ENCODE results near the gene CLEC4D.
"Not testable (repeated sequence)": the region's sequence is repeated elsewhere in the genome, so short reads cannot be mapped to it uniquely, and the experiment has no call there.

CLEC4D gene

GRCh38 chr12:8513256-8513655, at the start of gene CLEC4D:
Gene CLEC4D, plus strand, starts transcription at chr12:8513503. Its CDS starts 230 bp downstream, at chr12:8513733.
- no peak for DNase-seq

GRCh38 chr12:8465301-8465996, 47.9 kb upstream of the CLEC4D start:
- no peak for DNase-seq

- no peak for DNase-seq
Measured at GRCh38 chr12:8466241-8466640, 47.1 kb upstream of the CLEC4D start.

- DNase-seq, result no peak
Measured at GRCh38 chr12:8471090-8471489, 42.2 kb upstream of the CLEC4D start.

DNA sequence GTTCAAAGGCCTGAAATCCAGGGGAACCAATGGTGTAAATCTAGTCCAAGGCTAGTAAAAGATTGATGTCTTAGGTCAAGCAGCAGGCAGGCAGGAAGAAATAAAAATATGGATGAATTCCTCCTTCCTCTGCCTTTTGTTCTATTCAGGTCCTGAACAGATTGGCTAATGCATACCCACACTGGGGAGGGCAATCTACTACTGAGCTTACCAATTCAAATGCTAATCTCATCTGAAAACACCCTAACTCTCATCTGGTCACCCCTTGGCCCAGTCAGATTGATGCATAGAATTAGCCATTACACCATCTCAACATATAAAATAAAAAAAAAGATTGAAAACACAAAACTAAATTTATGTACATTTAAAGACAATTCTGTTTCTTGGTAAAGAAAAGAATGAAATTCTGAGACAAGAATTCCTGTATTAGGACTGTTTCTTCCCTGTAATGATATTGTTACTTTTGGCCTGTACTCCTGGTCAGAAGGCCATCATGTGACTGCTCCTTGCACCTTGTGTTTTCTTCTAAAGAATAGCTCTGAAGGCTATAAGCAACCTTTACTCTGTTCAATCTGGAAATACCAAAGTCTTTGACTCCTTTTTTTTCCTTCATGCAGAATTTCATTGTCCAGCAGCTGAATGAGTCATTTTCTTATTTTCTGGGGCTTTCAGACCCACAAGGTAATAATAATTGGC, 37.6 kb upstream of the CLEC4D start:
- DNase-seq, result no peak

DNA sequence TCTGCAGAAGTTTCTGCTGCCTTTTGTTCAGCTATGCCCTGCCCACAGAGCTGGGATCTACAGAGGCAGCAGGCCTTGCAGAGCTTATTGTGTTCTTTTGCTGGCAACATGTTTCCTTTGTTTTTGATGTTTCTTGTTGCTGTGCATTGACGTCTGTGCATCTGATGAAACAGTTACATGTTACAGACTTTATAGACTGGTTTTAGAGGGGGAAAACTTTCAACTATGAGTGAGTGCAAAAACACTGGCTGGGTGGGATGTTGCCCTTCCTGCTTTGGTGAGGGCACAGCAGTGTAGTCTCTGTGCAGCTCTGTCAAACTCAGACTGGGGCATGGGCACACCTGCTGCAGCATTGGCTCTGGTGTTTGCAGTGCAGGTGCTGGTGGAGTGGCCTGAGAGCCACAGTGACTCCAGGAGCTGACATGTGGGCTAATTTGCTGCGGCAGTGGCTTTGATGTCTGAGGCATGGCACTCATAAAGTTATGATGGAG, 30.7 kb upstream of the CLEC4D start:
- DNase-seq, result no peak

- DNase-seq, result no peak
Measured at GRCh38 chr12:8483079-8483478, 30.2 kb upstream of the CLEC4D start.

- no peak for DNase-seq
Measured at GRCh38 chr12:8491646-8492530, 21.4 kb upstream of the CLEC4D start.

GRCh38 chr12:8493084-8493483, 20.2 kb upstream of the CLEC4D start:
- DNase-seq, result no peak

GRCh38 chr12:8495671-8496070, 17.6 kb upstream of the CLEC4D start:
- DNase-seq, result not testable (repeated sequence)

DNA sequence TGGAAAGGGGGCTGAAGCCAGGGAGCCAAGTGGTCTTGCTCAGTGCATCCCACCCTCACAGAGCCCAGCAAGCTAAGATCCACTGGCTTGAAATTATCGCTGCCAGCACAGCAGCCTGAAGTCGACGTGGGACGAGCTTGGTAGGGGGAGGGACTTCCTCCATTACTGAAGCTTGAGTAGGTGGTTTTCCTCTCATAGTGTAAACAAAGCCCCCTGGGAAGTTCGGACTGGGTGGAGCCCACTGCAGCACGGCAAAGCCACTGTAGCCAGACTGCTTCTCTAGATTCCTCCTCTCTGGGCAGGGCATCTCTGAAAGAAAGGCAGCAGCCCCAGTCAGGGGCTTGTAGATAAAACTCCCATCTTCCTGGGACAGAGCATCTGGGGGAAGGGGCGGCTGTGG, 17.2 kb upstream of the CLEC4D start:
- DNase-seq, result not testable (repeated sequence)

- no peak for DNase-seq
Measured at GRCh38 chr12:8499616-8500015, 13.7 kb upstream of the CLEC4D start.

GRCh38 chr12:8501720-8502119, 11.6 kb upstream of the CLEC4D start:
- no peak for DNase-seq

DNA sequence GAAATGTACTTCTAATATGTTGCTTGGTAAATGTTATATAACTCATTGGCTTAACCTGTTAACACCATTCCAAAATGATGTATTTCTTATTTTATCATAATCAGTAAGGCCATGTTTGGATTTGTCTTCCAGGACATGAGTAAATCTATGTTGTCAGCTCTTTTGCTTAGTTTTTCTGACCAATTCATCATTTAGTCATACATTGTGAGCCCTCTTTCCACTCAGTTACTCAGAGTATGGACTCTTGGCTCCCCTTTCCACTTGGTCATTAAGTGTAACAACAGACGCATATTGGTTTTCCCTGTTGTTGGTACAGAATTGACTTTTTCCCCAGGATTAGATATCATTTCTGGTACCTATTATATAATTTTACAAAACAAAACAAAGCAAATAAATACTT, 9.0 kb upstream of the CLEC4D start:
- DNase-seq, result no peak

- DNase-seq, result no peak
Measured at GRCh38 chr12:8507596-8507995, 5.7 kb upstream of the CLEC4D start.

DNA sequence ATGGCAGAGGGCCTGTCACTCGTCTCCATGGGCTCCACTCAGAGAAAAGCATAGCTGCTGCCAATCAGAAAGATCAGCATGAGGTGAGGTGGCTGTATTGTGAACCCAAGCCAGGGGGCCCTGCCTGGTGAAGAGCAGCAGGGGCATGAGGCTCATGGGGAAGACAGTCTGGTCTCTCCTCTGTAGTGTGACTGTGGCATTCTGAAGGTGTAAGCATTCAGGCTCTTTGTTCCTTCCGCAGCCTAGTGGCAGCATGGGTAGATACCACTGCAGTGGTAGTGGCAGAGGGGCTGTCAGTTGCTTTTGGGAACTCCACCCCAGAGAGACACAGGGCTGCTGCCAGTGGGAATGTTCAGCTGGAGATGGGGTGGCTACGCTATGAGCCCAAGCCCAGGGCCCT, 5.1 kb upstream of the CLEC4D start:
- no peak for DNase-seq

GRCh38 chr12:8508910-8509841, 4.1 kb upstream of the CLEC4D start:
- no peak for DNase-seq

- DNase-seq, result no peak
Measured at GRCh38 chr12:8517971-8518370, 4.7 kb downstream of the CLEC4D start.

GRCh38 chr12:8519171-8519570, 5.9 kb downstream of the CLEC4D start:
- DNase-seq, result no peak

- no peak for DNase-seq
Measured at GRCh38 chr12:8527250-8528130, 14.2 kb downstream of the CLEC4D start.

- no peak for DNase-seq
Measured at GRCh38 chr12:8532045-8532444, 18.7 kb downstream of the CLEC4D start.
